Upper lobe of left lung (tissue), 4 donors: Measurements from ENCODE around the gene DNA2.

Experiments used
- POLR2A ChIP-seq, 4 donors: fragments of 450-650 bp; IDR thresholded peaks; one replicate each; pipeline ENCODE4 v1.5.1; 2016 to 2017; ENCODE audit warnings: antibody characterized with exemption in 4 of 4, mild to moderate bottlenecking in 2 of 4
- POLR2AphosphoS5 ChIP-seq, 2 donors: sonication (generic); formaldehyde crosslinking; IDR thresholded peaks; one replicate each; pipeline ENCODE4 v1.5.1; 2017; ENCODE audit warnings: antibody characterized with exemption in 2 of 2
- TF ChIP-seq, protein P1 (sequence below), 6 experiments: fragments of 450-650 bp in 4 of 6; fragments of 200-600 bp in 2 of 6; sonication (generic) in 2 of 6; IDR thresholded peaks; one replicate each; pipeline ENCODE4 v1.5.1; 2016 to 2019; ENCODE audit warnings: antibody characterized with exemption in 6 of 6

DNA sequence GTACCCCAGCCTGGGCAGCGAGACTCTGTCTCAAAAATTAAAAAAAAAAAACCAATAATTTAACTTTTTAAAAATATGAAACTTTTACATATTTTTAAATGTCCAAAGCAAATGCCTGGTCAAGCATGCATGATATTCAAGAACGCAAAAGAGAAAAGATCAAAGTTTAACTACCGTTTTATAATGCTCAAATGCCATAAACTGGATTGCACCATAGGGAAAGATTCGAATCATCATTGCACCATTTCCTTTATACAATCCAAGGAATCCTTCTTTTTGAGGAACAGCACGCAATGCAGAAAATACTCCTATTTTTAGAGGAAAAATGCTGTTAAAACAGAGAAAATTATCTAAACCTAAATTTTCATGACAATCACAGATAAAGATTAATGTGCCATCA is 34.6 kb upstream of the DNA2 start:
- TF ChIP-seq POLR2AphosphoS5 (IDR thresholded peaks at IDR 0.05): no peak
- no peak for TF ChIP-seq POLR2A (IDR thresholded peaks at IDR 0.05)
- TF ChIP-seq, protein P1, sequence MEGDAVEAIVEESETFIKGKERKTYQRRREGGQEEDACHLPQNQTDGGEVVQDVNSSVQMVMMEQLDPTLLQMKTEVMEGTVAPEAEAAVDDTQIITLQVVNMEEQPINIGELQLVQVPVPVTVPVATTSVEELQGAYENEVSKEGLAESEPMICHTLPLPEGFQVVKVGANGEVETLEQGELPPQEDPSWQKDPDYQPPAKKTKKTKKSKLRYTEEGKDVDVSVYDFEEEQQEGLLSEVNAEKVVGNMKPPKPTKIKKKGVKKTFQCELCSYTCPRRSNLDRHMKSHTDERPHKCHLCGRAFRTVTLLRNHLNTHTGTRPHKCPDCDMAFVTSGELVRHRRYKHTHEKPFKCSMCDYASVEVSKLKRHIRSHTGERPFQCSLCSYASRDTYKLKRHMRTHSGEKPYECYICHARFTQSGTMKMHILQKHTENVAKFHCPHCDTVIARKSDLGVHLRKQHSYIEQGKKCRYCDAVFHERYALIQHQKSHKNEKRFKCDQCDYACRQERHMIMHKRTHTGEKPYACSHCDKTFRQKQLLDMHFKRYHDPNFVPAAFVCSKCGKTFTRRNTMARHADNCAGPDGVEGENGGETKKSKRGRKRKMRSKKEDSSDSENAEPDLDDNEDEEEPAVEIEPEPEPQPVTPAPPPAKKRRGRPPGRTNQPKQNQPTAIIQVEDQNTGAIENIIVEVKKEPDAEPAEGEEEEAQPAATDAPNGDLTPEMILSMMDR (IDR thresholded peaks at IDR 0.05): no peak
